Calu3 (cell line): ENCODE measurements around the gene MT1X. TPM values are rescaled to one million over a fixed set of nuclear protein-coding genes. Genes with fewer than 3 reads are reported as not detected.
"Not testable (repeated sequence)": the region's sequence is repeated elsewhere in the genome, so short reads cannot be mapped to it uniquely, and the experiment has no call there.

Experiments
- BruUV-seq: library from RNA; stranded (reverse); fragments of 400-500 nt; replicated peaks from 2 replicates; lab custom pipeline; 2021; lab: Mats Ljungman, UMichigan
- CTCF ChIA-PET: fragments of 300-600 bp; sonication (Branson Sonifier 250); formaldehyde crosslinking; loops from one replicate; lab custom pipeline; 2022; ENCODE audit warnings: antibody characterized with exemption; lab: Charles Lee
- DNase-seq: peaks from one replicate; pipeline ENCODE4 v3.0.0; 2022
- H3K27ac Mint-ChIP-seq: one replicate; pipeline ENCODE4 v1.8.0; 2022; ENCODE audit warnings: mixed read lengths; ENCODE audit not compliant: unreplicated experiment
- H3K27me3 Mint-ChIP-seq: one replicate; pipeline ENCODE4 v1.8.0; 2022; ENCODE audit warnings: mixed read lengths; ENCODE audit not compliant: unreplicated experiment
- H3K36me3 Mint-ChIP-seq: one replicate; pipeline ENCODE4 v1.8.0; 2022; ENCODE audit warnings: mild to moderate bottlenecking, moderate library complexity, mixed read lengths; ENCODE audit not compliant: insufficient read depth, unreplicated experiment
- H3K4me1 Mint-ChIP-seq: one replicate; pipeline ENCODE4 v1.8.0; 2022; ENCODE audit warnings: mild to moderate bottlenecking, low read depth, mixed read lengths; ENCODE audit not compliant: unreplicated experiment
- H3K4me3 Mint-ChIP-seq: one replicate; pipeline ENCODE4 v1.8.0; 2022; ENCODE audit warnings: mild to moderate bottlenecking, low read depth, moderate library complexity, mixed read lengths; ENCODE audit not compliant: unreplicated experiment
- H3K9me3 Mint-ChIP-seq: one replicate; pipeline ENCODE4 v1.8.0; 2022; ENCODE audit warnings: low read depth, mixed read lengths; ENCODE audit not compliant: unreplicated experiment
- CTCF ChIP-seq: fragments of 200-600 bp; IDR thresholded peaks from one replicate; pipeline ENCODE4 v1.8.0; 2022; ENCODE audit warnings: antibody characterized with exemption; ENCODE audit not compliant: unreplicated experiment
- intact Hi-C: fragments of 100-400 bp; cut with micrococcal nuclease; formaldehyde crosslinking; loops from one replicate; pipeline ENCODE4 v1.10.0; 2022; ENCODE audit not compliant: unreplicated experiment
- total RNA-seq: library from RNA; stranded (reverse); gene quantifications from 2 replicates; pipeline ENCODE4 v1.2.3, GENCODE V29; 2022

MT1X gene
- total RNA-seq, 1 experiment from 2014 or later: 5.3 TPM

GRCh38 chr16:56716761-56717160 is 34.5 kb downstream of the MT1X start:
- Mint-ChIP-seq H3K9me3 (no peaks in the 10 kb centered on the region), H3K27me3 (peaks cover 19% of the 10 kb centered on the region), H3K36me3 (no peaks in the 10 kb centered on the region), H3K4me3 (no peak overlapping the region), H3K4me1 (no peaks in the 10 kb centered on the region), H3K27ac (no peak overlapping the region)
- BruUV-seq: no TSS peak
- CTCF ChIA-PET: no interaction called here
- DNase-seq: no peak
- intact Hi-C loops: no loop called here
- no peak for TF ChIP-seq CTCF

DNA sequence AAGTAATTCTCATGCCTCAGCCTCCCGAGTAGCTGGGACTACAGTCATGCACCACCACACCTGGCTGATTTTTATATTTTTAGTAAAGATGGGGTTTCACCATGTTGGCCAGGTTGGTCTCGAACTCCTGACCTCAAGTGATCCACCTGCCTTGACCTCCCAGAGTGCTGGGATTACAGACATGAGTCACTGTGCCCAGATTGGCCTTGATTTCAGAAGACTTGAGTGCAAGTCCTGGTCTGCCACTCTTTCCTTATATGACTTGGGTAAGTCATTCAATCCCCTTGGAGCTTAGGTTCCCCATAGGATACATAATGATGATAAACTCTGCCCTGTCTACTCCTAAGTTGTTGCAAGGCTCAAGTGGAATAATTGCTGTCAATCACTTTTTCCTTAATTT is 35.3 kb downstream of the MT1X start:
- H3K27me3 Mint-ChIP-seq: peaks cover 21% of the 10 kb centered on the region
- H3K4me1 Mint-ChIP-seq, intact Hi-C loops, H3K36me3 Mint-ChIP-seq, CTCF ChIA-PET, BruUV-seq, H3K27ac Mint-ChIP-seq, H3K9me3 Mint-ChIP-seq, H3K4me3 Mint-ChIP-seq, DNase-seq: not testable (repeated sequence)

DNA sequence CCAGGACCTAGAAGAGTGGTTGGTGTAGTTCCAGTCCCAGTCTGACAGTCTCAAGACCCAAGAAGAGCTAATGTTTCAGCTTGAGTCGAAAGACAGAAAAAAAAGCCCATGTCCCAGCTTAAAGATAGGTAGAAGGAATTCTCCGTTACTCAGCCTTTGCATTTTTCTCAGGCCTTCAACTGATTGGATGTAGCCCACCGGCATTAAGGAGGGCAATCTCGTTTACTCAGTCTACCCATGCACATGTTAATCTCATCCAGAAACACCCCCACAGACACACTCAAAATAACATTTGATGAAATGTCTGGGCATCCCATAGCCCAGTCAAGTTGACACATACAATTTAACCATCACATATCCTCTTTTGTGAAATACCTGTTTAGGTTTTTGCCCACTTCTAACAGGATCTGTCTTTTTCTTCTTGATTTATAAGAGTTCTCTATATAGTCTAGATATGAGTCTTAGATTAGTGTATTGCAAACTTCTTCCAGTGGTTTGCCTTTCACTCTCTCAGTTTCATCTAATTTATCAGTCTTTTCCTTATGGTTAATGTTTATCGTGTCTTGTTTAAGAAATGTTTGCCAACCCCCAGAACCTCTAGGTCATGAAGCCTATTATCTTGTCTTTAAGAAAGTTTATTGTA is 40.1 kb downstream of the MT1X start:
- H3K27ac Mint-ChIP-seq: no peak overlapping the region
- no peaks in the 10 kb centered on the region for H3K9me3 Mint-ChIP-seq
- CTCF ChIA-PET: no interaction called here
- no peak for TF ChIP-seq CTCF
- peaks cover 13% of the 10 kb centered on the region for H3K27me3 Mint-ChIP-seq
- BruUV-seq: no TSS peak
- no peak overlapping the region for H3K4me3 Mint-ChIP-seq
- intact Hi-C loops: no loop called here
- no peaks in the 10 kb centered on the region for H3K36me3 Mint-ChIP-seq
- no peak for DNase-seq
- H3K4me1 Mint-ChIP-seq: no peaks in the 10 kb centered on the region

DNA sequence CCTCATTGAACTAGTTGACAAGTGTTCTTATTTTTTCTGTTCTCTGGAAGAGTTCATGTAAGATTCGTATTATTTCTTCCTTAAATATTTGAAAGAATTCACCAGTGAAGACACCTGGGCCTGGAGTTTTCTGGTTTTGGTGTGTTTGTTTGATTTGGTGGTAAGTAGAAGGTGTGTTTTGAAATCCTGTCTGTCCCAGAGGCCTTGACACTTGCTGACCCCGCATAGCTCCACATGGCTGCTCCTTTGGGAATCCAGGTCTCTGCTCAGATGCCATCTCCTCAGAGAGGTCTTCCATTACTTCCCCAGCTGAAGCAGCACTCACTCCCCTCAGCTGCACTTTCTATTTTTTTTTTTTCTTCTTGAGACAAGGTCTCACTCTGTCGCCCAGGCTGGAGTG is 41.9 kb downstream of the MT1X start:
- Mint-ChIP-seq H3K4me3 (no peak overlapping the region), H3K27me3 (peaks cover 13% of the 10 kb centered on the region), H3K36me3 (no peaks in the 10 kb centered on the region), H3K27ac (no peak overlapping the region), H3K4me1 (peaks cover 6% of the 10 kb centered on the region), H3K9me3 (no peaks in the 10 kb centered on the region)
- no TSS peak for BruUV-seq
- DNase-seq: no peak
- no peak for TF ChIP-seq CTCF
- intact Hi-C loops: no loop called here
- CTCF ChIA-PET: interaction anchor here (0.5 to 1.0 kb wide), 2 partner anchors 9 to 198 kb away, joined by 3 to 4 read pairs; no protein-coding TSS in a partner anchor

GRCh38 chr16:56726283-56726682 is 44.0 kb downstream of the MT1X start:
- no peak for DNase-seq
- no TSS peak for BruUV-seq
- H3K4me1 Mint-ChIP-seq: peaks cover 13% of the 10 kb centered on the region
- CTCF ChIA-PET: no interaction called here
- H3K9me3 Mint-ChIP-seq: no peaks in the 10 kb centered on the region
- H3K27me3 Mint-ChIP-seq: peaks cover 13% of the 10 kb centered on the region
- intact Hi-C loops: no loop called here
- TF ChIP-seq CTCF: no peak
- H3K27ac Mint-ChIP-seq: no peak overlapping the region
- H3K4me3 Mint-ChIP-seq: no peak overlapping the region
- no peaks in the 10 kb centered on the region for H3K36me3 Mint-ChIP-seq
